Measurements from ENCODE around the gene MRM3. TPM values are rescaled to one million over a fixed set of nuclear protein-coding genes. Genes with fewer than 3 reads are reported as not detected.
"Not testable (repeated sequence)": the region's sequence is repeated elsewhere in the genome, so short reads cannot be mapped to it uniquely, and the experiment has no call there.

Gene MRM3
- total and polyA plus RNA-seq, 2 experiments from 2014 or later: 24.8 to 28.1 TPM

- DNase-seq (ENCODE audit: low read depth in 1 of 2, low spot score in 1 of 2): no peak
- no peaks in the 10 kb centered on the region for H3K9me3 ChIP-seq (ENCODE audit: low read depth)
- no peaks in the 10 kb centered on the region for H3K27me3 ChIP-seq
- peaks cover 21% of the 10 kb centered on the region for H3K36me3 ChIP-seq
- H3K4me3 ChIP-seq: no peak overlapping the region
- H3K4me1 ChIP-seq (ENCODE audit: low read depth): no peaks in the 10 kb centered on the region
- no peak overlapping the region for H3K27ac ChIP-seq
- no peak for TF ChIP-seq CTCF (IDR thresholded peaks at IDR 0.05; ENCODE audit: low read depth, low read length)
Measured at GRCh38 chr17:802481-802880, 20.3 kb downstream of the MRM3 start.

GRCh38 chr17:802901-803881 is 21.0 kb downstream of the MRM3 start:
- no peak overlapping the region for H3K4me3 ChIP-seq
- H3K27me3 ChIP-seq: no peaks in the 10 kb centered on the region
- no peaks in the 10 kb centered on the region for H3K4me1 ChIP-seq (ENCODE audit: low read depth)
- DNase-seq (ENCODE audit: low read depth in 1 of 2, low spot score in 1 of 2): no peak
- H3K9me3 ChIP-seq (ENCODE audit: low read depth): no peaks in the 10 kb centered on the region
- TF ChIP-seq CTCF (IDR thresholded peaks at IDR 0.05; ENCODE audit: low read depth, low read length): no peak
- H3K27ac ChIP-seq: no peak overlapping the region
- H3K36me3 ChIP-seq: peaks cover 21% of the 10 kb centered on the region

GRCh38 chr17:804541-805435 is 22.6 kb downstream of the MRM3 start:
- Histone ChIP-seq H3K4me3 (no peak overlapping the region), H3K27ac (no peak overlapping the region), H3K9me3 (ENCODE audit: low read depth) (no peaks in the 10 kb centered on the region), H3K27me3 (no peaks in the 10 kb centered on the region), H3K36me3 (peaks cover 21% of the 10 kb centered on the region), H3K4me1 (ENCODE audit: low read depth) (no peaks in the 10 kb centered on the region)
- no peak for DNase-seq (ENCODE audit: low read depth in 1 of 2, low spot score in 1 of 2)
- TF ChIP-seq CTCF (IDR thresholded peaks at IDR 0.05; ENCODE audit: low read depth, low read length): no peak

- not testable (repeated sequence) for H3K4me1 ChIP-seq (ENCODE audit: low read depth); H3K9me3 ChIP-seq (ENCODE audit: low read depth); H3K4me3 ChIP-seq; H3K27me3 ChIP-seq; DNase-seq (ENCODE audit: low read depth in 1 of 2, low spot score in 1 of 2); H3K27ac ChIP-seq
- H3K36me3 ChIP-seq: peaks cover 12% of the 10 kb centered on the region
Measured at GRCh38 chr17:805886-806285, 23.7 kb downstream of the MRM3 start.

- Histone ChIP-seq H3K4me3 (no peak overlapping the region), H3K36me3 (peaks cover 11% of the 10 kb centered on the region), H3K27me3 (no peaks in the 10 kb centered on the region)
Measured at GRCh38 chr17:806346-806745, 24.2 kb downstream of the MRM3 start.

More at GRCh38 chr17:806346-806745, 24.2 kb downstream of the MRM3 start:
- no peaks in the 10 kb centered on the region for H3K4me1 ChIP-seq (ENCODE audit: low read depth)
- DNase-seq (ENCODE audit: low read depth in 1 of 2, low spot score in 1 of 2): no peak
- no peak overlapping the region for H3K27ac ChIP-seq
- TF ChIP-seq CTCF (IDR thresholded peaks at IDR 0.05; ENCODE audit: low read depth, low read length): no peak
- H3K9me3 ChIP-seq (ENCODE audit: low read depth): no peaks in the 10 kb centered on the region

Measured in cardiac muscle cell (in vitro differentiated cells and primary cell).